Smooth muscle cell (in vitro differentiated cells): Measurements from ENCODE around the gene CAMKMT. TPM values are rescaled to one million over a fixed set of nuclear protein-coding genes. Genes with fewer than 3 reads are reported as not detected.

ENCODE experiments used
- DNase-seq: peaks from one replicate; lab custom pipeline; 2025; ENCODE audit not compliant: unreplicated experiment; lab: John Stamatoyannopoulos, UW
- H2AFZ ChIP-seq: fragments of 200-600 bp; sonication (generic); 2 replicates; pipeline ENCODE4 v1.6.0; 2016; ENCODE audit warnings: antibody characterized with exemption, low read depth, mild to moderate bottlenecking
- H3F3A ChIP-seq: fragments of 200-600 bp; sonication (generic); 2 replicates; pipeline ENCODE4 v1.6.0; 2017; ENCODE audit warnings: antibody characterized with exemption, low read depth
- H3K27ac ChIP-seq: fragments of 200-600 bp; sonication (generic); 2 replicates; pipeline ENCODE4 v1.5.1; 2016; ENCODE audit warnings: low read depth, mild to moderate bottlenecking
- H3K27me3 ChIP-seq: fragments of 200-600 bp; sonication (generic); 2 replicates; pipeline ENCODE4 v1.6.1; 2016; ENCODE audit warnings: low read depth, mild to moderate bottlenecking
- H3K36me3 ChIP-seq: fragments of 200-600 bp; sonication (generic); 2 replicates; pipeline ENCODE4 v1.5.1; 2016; ENCODE audit warnings: low read depth
- H3K4me1 ChIP-seq: fragments of 200-600 bp; sonication (generic); 2 replicates; pipeline ENCODE4 v1.5.1; 2016; ENCODE audit warnings: low read depth
- H3K4me2 ChIP-seq: fragments of 200-600 bp; sonication (generic); 2 replicates; pipeline ENCODE4 v1.6.0; 2016; ENCODE audit warnings: mild to moderate bottlenecking
- H3K4me3 ChIP-seq: fragments of 200-600 bp; sonication (generic); 2 replicates; pipeline ENCODE4 v1.5.1; 2016; ENCODE audit warnings: mild to moderate bottlenecking
- H3K79me2 ChIP-seq: fragments of 200-600 bp; sonication (generic); 2 replicates; pipeline ENCODE4 v1.6.0; 2016; ENCODE audit warnings: low read depth, mild to moderate bottlenecking
- H3K9ac ChIP-seq: fragments of 200-600 bp; sonication (generic); 2 replicates; pipeline ENCODE4 v1.6.0; 2016; ENCODE audit warnings: low read depth
- H3K9me3 ChIP-seq: fragments of 200-600 bp; sonication (generic); replicated peaks from 2 replicates; pipeline ENCODE4 v1.5.1; 2016; ENCODE audit warnings: low read depth
- H4K20me1 ChIP-seq: fragments of 200-600 bp; sonication (generic); 2 replicates; pipeline ENCODE4 v1.6.0; 2016; ENCODE audit warnings: low read depth
- CTCF ChIP-seq: fragments of 200-600 bp; sonication (generic); IDR thresholded peaks from 2 replicates; pipeline ENCODE4 v1.5.1; 2017; ENCODE audit warnings: borderline replicate concordance, mild to moderate bottlenecking, antibody characterized with exemption; ENCODE audit not compliant: insufficient read depth, poor library complexity, severe bottlenecking
- WGBS: methylation state at CpG from one replicate; pipeline ENCODE4 v1.1.7; 2016; ENCODE audit warnings: low lambda C conversion rate; 5-methylcytosine and 5-hydroxymethylcytosine counted together
- polyA plus RNA-seq: library from polyadenylated mRNA; unstranded; fragments of >200 nt; fragmentation: Nextera tagmentation; extraction: Ambion mirVana; gene quantifications from 2 replicates; pipeline ENCODE4 v1.2.1, GENCODE V29; 2016
- total RNA-seq: library from RNA; depleted of rRNA; stranded (reverse); fragments of >200 nt; gene quantifications from 2 replicates; pipeline ENCODE4 v1.2.3, GENCODE V29; 2014

The CAMKMT gene
- total and polyA plus RNA-seq, 2 experiments from 2014 or later: 7.2 to 7.6 TPM

- no peak overlapping the region for H2AFZ ChIP-seq
- no peak for DNase-seq
- no peaks in the 10 kb centered on the region for H3K79me2 ChIP-seq
- H3K36me3 ChIP-seq: no peaks in the 10 kb centered on the region
- no peaks in the 10 kb centered on the region for H3F3A ChIP-seq
- H3K4me2 ChIP-seq: peak overlapping the region; percentile 78
- WGBS: 2% methylated on average over 59 of the region's 67 CpGs
- TF ChIP-seq CTCF: no peak
- peaks cover 60% of the 10 kb centered on the region for H3K4me1 ChIP-seq
- H3K27me3 ChIP-seq: peaks cover 99% of the 10 kb centered on the region
- peak overlapping the region; percentile 23 for H3K4me3 ChIP-seq
- no peaks in the 10 kb centered on the region for H4K20me1 ChIP-seq
- no peak overlapping the region for H3K27ac ChIP-seq
- H3K9me3 ChIP-seq: no peaks in the 10 kb centered on the region
- H3K9ac ChIP-seq: no peak overlapping the region
Measured at GRCh38 chr2:44801841-44802776, 440.4 kb downstream of the CAMKMT start.

- Histone ChIP-seq H3K27me3 (peaks cover 99% of the 10 kb centered on the region), H4K20me1 (no peaks in the 10 kb centered on the region), H3K9me3 (no peaks in the 10 kb centered on the region), H3K4me3 (peak overlapping the region; percentile 23), H3K4me2 (peak overlapping the region; percentile 78), H3K9ac (no peak overlapping the region), H3K79me2 (no peaks in the 10 kb centered on the region), H3K27ac (no peak overlapping the region), H3F3A (no peaks in the 10 kb centered on the region), H3K36me3 (no peaks in the 10 kb centered on the region), H2AFZ (no peak overlapping the region), H3K4me1 (peaks cover 68% of the 10 kb centered on the region)
- TF ChIP-seq CTCF: no peak
- 3% methylated on average over 26 of the region's 27 CpGs for WGBS
- no peak for DNase-seq
Measured at GRCh38 chr2:44802777-44803424, 441.2 kb downstream of the CAMKMT start.

GRCh38 chr2:44804406-44805265 is 442.9 kb downstream of the CAMKMT start:
- H3K79me2 ChIP-seq: no peaks in the 10 kb centered on the region
- H3K27me3 ChIP-seq: peaks cover 100% of the 10 kb centered on the region
- 17% methylated on average over 12 of the region's 12 CpGs for WGBS
- H3K4me3 ChIP-seq: no peak overlapping the region
- H4K20me1 ChIP-seq: no peaks in the 10 kb centered on the region
- H2AFZ ChIP-seq: no peak overlapping the region
- peaks cover 71% of the 10 kb centered on the region for H3K4me1 ChIP-seq
- no peaks in the 10 kb centered on the region for H3F3A ChIP-seq
- no peak overlapping the region for H3K4me2 ChIP-seq
- no peaks in the 10 kb centered on the region for H3K9me3 ChIP-seq
- H3K36me3 ChIP-seq: no peaks in the 10 kb centered on the region
- no peak overlapping the region for H3K9ac ChIP-seq
- no peak for DNase-seq
- TF ChIP-seq CTCF: no peak
- no peak overlapping the region for H3K27ac ChIP-seq
